ENCODE results near the gene CD38.

- TF ChIP-seq CTCF (IDR thresholded peaks at IDR 0.05) (no peak), ZFX (IDR thresholded peaks at IDR 0.05; ENCODE audit: borderline replicate concordance) (no peak)
Measured at GRCh38 chr4:15878011-15878410, 99.9 kb downstream of the CD38 start.

Measured in 22Rv1 (cell line).